RWPE2 (cell line): ENCODE results near the gene PBRM1.

Source experiments
- ATAC-seq: fragments of 200-7000 bp; cut with Tn5 transposase; 3 replicates; pipeline ENCODE4 v1.9.1; 2021; ENCODE audit warnings: low read depth
- DNase-seq: peaks from one replicate; pipeline ENCODE4 v3.0.0-alpha.2; 2020; ENCODE audit warnings: low spot score
- H3K27ac ChIP-seq: fragments of 450-650 bp; 2 replicates; pipeline ENCODE4 v1.5.1; 2017; ENCODE audit warnings: mild to moderate bottlenecking; ENCODE audit not compliant: poor library complexity, severe bottlenecking
- H3K27me3 ChIP-seq: fragments of 250-450 bp; sonication (Bioruptor Pico); 2 replicates; pipeline ENCODE4 v1.5.1; 2021; ENCODE audit warnings: mild to moderate bottlenecking, moderate library complexity; ENCODE audit not compliant: insufficient read depth, poor library complexity, severe bottlenecking
- H3K36me3 ChIP-seq: fragments of 250-450 bp; sonication (Bioruptor Pico); 2 replicates; pipeline ENCODE4 v1.5.1; 2020; ENCODE audit warnings: low read depth, mild to moderate bottlenecking, moderate library complexity
- H3K4me1 ChIP-seq: fragments of 250-450 bp; sonication (Bioruptor Pico); 2 replicates; pipeline ENCODE4 v1.5.1; 2021; ENCODE audit warnings: mild to moderate bottlenecking, moderate library complexity; ENCODE audit not compliant: insufficient read depth, poor library complexity, severe bottlenecking
- H3K4me3 ChIP-seq: fragments of 250-450 bp; sonication (Bioruptor Pico); 2 replicates; pipeline ENCODE4 v1.5.1; 2021; ENCODE audit warnings: mild to moderate bottlenecking, moderate library complexity; ENCODE audit not compliant: severe bottlenecking
- H3K9me3 ChIP-seq: fragments of 250-450 bp; sonication (Bioruptor Pico); 2 replicates; pipeline ENCODE4 v1.5.1; 2021; ENCODE audit warnings: mild to moderate bottlenecking, moderate library complexity; ENCODE audit not compliant: severe bottlenecking
- CTCF ChIP-seq: fragments of 450-650 bp; IDR thresholded peaks from one replicate; pipeline ENCODE4 v1.5.1; 2017; ENCODE audit warnings: mild to moderate bottlenecking, moderate library complexity; ENCODE audit not compliant: poor library complexity, severe bottlenecking

The PBRM1 gene

DNA sequence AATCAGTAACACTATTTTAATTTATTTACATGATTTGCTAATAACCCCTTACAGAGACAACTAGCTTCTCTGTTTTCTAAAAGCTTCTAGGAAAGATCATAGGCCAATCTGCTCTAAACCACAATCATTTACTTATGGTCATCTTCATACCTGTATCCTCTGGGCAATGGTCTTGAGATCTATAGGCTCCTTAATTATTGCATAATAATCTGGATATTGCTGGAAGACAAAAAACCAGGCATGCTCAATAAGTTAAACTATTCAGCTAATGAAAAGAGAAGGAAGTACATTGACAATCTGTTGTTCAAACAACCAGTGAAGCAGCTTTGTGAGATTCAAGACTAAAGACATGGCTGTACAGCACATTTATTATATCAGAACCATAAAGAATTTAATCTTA, 34.1 kb downstream of the PBRM1 start:
- Histone ChIP-seq H3K4me1 (no peaks in the 10 kb centered on the region), H3K27me3 (no peaks in the 10 kb centered on the region), H3K4me3 (no peak overlapping the region), H3K9me3 (no peaks in the 10 kb centered on the region), H3K36me3 (peaks cover 82% of the 10 kb centered on the region), H3K27ac (no peak overlapping the region)
- ATAC-seq (no peak), DNase-seq (no peak)
- no peak for TF ChIP-seq CTCF

DNA sequence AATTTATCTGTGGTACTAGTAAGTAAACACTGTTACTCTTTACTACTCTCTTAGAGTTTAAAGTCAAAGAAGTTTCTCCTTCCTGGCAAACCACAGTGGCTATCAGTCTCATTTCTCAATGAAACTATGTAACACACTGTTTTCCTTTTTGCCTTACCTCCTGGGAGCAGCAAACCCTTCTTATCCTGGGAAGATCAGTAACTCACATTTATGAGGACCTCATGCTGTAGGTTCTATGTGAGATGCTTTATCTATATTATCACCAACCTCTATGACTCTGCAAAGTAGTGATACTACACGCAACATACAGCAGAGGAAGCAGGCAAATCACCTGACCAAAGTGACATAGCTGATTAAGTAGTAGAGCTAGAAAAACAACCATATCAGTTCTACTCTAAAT, 35.3 kb downstream of the PBRM1 start:
- no peak for TF ChIP-seq CTCF
- DNase-seq = no peak
- ATAC-seq = no peak
- Histone ChIP-seq H3K27ac (peak overlapping the region; percentile 14), H3K9me3 (no peaks in the 10 kb centered on the region), H3K27me3 (no peaks in the 10 kb centered on the region), H3K36me3 (peaks cover 82% of the 10 kb centered on the region), H3K4me1 (no peaks in the 10 kb centered on the region), H3K4me3 (no peak overlapping the region)

DNA sequence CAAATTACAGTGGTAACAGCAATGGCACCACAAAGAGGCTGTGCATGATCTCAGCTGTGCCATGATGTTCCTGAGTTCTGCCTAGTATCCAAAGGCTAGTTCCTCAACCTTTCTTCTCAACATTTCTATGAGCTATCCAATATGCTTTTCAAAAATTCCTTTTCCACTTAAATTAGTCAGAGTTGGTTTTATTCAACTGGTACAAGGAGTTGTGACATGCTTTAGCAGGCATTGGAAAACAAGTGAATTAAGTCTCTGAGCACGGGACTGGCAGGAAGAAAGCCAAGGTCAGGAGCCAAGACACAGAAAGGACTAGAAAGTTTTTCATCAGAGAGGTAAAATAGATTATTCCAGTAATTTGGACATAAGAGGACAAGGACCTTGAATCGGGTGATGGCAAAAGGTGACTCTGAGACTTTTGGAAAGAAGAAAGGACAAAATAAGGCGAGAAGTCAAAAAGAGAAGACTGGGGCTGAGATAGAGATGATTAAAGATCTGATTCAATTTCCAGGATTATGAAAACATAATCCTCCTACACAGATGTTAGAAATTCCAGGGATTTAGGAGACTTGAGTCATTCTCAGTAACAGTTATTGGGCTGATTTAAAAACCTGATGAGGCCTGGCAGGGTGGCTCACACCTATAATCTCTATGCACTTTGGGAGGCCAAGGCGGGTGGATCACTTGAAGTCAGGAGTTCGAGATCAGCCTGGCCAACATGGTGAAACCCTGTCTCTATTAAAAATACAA, 36.1 kb downstream of the PBRM1 start:
- Histone ChIP-seq H3K9me3 (no peaks in the 10 kb centered on the region), H3K36me3 (peaks cover 84% of the 10 kb centered on the region), H3K4me3 (no peak overlapping the region), H3K4me1 (no peaks in the 10 kb centered on the region), H3K27me3 (no peaks in the 10 kb centered on the region), H3K27ac (peak overlapping the region; percentile 14)
- ATAC-seq (peak; percentile 45; the same call in 1 of the 3 replicates), DNase-seq (no peak)
- no peak for TF ChIP-seq CTCF

GRCh38 chr3:52645549-52645948, 40.2 kb downstream of the PBRM1 start:
- no peak for DNase-seq
- Histone ChIP-seq H3K36me3 (peaks cover 90% of the 10 kb centered on the region), H3K9me3 (no peaks in the 10 kb centered on the region), H3K27me3 (no peaks in the 10 kb centered on the region), H3K27ac (no peak overlapping the region), H3K4me1 (no peaks in the 10 kb centered on the region), H3K4me3 (no peak overlapping the region)
- peak; percentile 44; the same call in 1 of the 3 replicates for ATAC-seq
- TF ChIP-seq CTCF = no peak

DNA sequence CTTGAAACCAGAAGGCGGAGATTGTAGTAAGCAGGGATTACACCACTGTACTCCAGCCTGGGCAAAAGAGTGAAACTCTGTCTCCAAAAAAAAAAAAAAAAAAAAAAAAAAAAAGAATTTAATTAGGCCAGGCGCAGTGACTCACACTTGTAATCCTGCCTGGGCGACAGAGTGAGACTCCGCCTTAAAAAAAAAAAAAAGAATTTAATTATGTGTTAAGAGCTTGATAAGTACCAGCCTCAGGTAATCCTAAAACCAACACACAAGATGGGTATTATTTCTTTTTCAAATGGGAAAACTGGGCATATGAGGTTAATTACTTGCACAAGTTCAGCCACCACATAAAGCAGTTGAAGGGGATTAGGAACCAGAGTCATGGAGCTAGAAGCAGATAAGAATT, 49.0 kb downstream of the PBRM1 start:
- TF ChIP-seq CTCF = no peak
- ATAC-seq = no peak
- no peak for DNase-seq
- no peaks in the 10 kb centered on the region for H3K4me1 ChIP-seq
- H3K4me3 ChIP-seq = no peak overlapping the region
- peaks cover 63% of the 10 kb centered on the region for H3K36me3 ChIP-seq
- H3K27me3 ChIP-seq = no peaks in the 10 kb centered on the region
- no peaks in the 10 kb centered on the region for H3K9me3 ChIP-seq
- no peak overlapping the region for H3K27ac ChIP-seq
